IPS-18c (cell line): Measurements from ENCODE around the gene PPP1R1B.
A peak's percentile ranks its signal among the peaks of the same experiment; 100 is the strongest.

ENCODE experiments used
- H3K4me3 ChIP-seq: 2 replicates; pipeline ENCODE4 v1.7.0; 2013; ENCODE audit warnings: low read depth, mild to moderate bottlenecking, low read length, moderate library complexity; ENCODE audit not compliant: insufficient read depth
- H3K9me3 ChIP-seq: one replicate; pipeline ENCODE4 v1.6.1; 2013; ENCODE audit warnings: mild to moderate bottlenecking, low read length, moderate library complexity; ENCODE audit not compliant: control insufficient read depth, insufficient read depth

The PPP1R1B gene

DNA sequence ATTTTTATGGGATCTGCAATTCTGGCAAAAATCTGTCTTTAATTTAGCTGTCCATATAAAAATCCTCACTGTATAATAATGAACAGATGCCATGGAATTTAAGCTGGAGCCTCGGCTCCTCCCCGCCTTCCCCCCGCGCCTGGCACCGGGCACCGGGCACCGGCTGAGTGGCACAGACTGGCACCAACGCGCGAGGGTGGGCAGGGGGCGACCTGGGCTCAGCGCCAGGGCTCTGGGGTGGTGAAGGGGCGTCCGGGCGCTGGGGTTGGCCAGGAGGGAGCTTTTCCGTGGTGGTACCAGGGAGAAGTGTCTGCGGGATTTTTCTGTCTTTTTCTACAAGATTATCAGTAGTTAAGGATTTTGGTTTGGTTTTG, 28.1 kb upstream of the PPP1R1B start:
- H3K4me3 ChIP-seq = no peak overlapping the region
- peaks cover 8% of the 10 kb centered on the region for H3K9me3 ChIP-seq

DNA sequence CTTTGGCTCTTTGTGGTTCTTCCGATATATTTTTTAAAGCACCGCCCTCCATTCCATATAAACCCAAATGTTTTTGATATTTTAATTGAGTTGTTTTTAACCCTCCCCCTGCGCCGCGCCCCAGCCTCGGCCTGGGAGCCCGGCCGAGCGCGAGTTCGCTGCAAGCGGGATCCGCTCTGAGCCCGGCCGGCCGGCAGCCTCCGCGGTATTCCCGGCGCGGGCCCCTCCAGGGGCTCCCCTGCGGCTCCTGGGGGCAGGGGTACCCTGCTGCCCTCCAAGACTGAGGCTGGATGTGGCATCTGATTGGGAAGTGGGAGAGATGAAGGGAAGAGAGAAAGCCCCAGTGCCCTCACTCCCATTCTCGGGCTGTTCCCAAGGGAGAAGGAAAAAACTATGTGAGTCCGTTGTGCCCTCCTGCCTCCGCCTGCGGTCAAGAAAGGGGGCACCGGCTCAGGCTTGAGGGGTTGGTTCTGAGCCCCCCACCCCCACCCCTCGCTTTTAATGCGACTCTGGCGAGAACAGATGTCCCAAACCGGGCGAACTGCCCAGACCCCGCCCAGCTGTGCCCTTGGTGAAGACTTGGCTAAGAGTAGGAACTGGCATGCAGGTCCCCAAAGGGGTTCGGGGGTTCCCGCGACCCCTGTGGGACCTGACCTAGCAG, 27.6 kb upstream of the PPP1R1B start:
- peak overlapping the region; percentile 28 for H3K4me3 ChIP-seq
- H3K9me3 ChIP-seq = peaks cover 8% of the 10 kb centered on the region

DNA sequence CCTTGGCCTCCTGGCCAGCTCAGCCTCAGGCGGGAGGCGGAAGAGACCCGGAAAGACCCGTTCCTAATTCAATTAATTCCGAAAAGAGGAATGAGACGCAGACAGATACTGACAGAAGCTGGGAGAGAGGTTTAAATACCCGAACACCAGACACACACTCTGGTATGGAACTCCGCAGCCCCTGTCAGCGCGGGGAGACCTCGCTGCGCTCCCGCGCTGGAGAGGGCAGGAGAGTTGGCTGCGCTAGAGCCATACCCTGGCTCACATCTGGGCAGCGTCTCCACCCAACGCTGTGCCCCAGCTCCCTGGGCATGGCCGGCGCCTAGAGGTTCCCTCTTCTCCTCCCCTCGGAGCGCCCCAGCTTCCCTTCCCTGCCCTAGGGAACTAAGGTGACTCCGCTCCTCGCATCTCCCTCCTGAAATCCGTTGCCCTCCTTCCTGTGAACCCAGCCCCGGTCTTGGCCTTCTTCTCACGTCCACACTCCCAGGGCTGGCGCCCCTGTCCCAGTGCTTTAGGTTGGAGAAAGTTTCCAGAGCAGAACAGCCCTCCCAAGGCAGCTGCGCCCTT, 27.0 kb upstream of the PPP1R1B start:
- peak overlapping the region; percentile 28 for H3K4me3 ChIP-seq
- H3K9me3 ChIP-seq = peaks cover 8% of the 10 kb centered on the region

DNA sequence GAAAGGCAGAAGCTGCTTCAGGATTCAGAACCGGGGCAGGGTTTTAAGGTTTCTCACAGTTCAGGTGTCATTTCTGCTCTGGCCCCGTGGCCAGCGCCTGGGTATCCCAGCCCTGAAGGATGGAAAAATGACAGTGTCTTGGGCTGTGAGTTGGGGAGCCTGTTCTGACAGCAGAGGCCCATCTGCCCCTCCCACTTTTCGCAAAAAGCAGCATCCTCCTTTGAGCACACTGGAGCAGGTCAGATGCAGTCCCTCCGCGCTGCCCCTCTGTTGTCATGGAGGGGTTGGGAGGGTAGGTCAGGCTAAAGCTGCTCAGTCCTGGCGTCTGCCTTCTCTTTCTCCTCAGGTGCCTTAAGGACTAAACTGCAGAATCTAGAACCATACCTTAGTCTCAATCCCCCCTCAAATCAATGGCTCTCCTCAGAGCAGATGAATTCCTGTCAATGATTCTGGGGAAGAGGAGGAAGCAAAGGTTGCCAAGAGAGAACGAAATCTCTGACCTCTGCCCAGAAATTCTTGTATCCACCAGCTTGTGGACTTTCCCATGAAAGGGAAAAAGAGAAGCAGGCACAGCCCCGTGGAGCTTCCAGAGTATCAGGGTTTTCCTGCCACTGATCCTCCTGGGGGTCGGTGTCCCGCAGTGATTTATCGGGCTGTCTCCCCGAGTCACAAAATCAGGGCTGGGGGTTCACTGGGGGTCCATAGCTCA, 26.3 kb upstream of the PPP1R1B start:
- H3K9me3 ChIP-seq = peaks cover 8% of the 10 kb centered on the region
- no peak overlapping the region; the same call in 1 of the 2 replicates for H3K4me3 ChIP-seq

DNA sequence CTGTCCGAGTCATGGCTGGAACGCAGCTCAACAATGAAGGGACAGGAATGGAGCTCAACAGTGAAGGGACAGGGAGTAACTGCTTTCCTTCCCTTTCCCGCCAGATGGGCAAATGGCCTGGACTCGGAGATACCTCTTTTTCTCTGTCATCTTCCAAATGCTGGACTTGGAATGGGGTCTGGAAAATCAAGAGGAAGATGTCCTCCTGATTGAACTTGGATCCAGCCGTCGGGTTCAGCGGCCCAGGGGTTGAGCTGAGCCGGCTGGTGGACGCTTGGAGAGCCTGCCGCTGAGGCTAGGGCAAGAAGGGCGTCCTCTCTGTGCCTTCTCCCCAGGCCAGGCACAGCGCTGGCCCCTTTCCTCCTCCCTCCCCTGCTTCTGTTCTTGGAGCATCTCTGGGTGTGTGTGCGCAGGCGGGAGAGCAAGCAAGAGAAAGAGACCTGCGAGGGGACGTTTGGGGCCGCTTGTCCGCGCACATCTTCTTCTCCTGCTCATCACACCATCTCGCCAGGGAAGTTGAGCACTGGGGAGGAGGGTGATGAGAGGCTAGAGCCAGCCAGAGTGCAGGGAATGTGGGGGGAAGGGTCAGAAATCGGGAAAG, 25.7 kb upstream of the PPP1R1B start:
- H3K4me3 ChIP-seq = no peak overlapping the region; the same call in none of the 2 replicates

DNA sequence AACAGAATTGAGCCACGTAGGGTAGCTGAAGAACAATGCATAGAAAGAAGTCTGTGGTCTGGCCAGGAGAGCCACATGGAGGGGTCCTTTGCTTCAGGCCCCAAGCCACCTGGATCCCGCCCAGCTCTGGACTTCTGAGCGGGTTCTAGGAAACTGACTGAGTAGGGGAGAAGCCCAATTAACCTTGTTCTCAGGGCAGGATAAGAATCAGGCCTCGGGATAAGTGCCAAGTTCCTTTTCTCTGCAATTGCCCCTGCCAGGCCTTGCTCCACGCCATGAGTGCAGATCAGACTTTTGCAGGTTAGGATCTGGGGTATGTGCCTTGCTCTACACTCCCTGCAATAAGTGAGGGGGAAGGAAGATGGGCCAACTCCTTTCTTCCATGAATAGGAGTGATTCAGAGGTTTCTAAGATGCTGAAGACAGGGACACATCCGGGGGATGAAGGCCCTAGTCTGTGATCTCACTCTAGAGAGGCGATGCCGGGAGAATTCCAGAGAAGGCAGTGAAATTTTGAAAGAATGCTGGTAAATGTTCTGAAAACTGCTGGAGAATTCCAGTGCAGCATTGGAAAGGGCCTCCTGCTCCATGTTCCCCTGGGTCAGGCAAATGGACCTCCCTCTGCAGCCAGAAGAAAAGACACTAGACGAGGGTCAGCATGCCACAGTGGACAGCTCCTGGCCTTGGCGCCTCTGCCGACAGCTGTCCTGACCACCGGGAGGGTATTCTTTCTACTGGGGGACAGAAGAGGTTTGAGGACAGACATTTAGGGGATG, 24.8 kb upstream of the PPP1R1B start:
- Histone ChIP-seq H3K9me3 (peaks cover 8% of the 10 kb centered on the region), H3K4me3 (no peak overlapping the region; the same call in 1 of the 2 replicates)

More for the DNA sequence above, 25.7 kb upstream of the PPP1R1B start:
- peaks cover 6% of the 10 kb centered on the region for H3K9me3 ChIP-seq

DNA sequence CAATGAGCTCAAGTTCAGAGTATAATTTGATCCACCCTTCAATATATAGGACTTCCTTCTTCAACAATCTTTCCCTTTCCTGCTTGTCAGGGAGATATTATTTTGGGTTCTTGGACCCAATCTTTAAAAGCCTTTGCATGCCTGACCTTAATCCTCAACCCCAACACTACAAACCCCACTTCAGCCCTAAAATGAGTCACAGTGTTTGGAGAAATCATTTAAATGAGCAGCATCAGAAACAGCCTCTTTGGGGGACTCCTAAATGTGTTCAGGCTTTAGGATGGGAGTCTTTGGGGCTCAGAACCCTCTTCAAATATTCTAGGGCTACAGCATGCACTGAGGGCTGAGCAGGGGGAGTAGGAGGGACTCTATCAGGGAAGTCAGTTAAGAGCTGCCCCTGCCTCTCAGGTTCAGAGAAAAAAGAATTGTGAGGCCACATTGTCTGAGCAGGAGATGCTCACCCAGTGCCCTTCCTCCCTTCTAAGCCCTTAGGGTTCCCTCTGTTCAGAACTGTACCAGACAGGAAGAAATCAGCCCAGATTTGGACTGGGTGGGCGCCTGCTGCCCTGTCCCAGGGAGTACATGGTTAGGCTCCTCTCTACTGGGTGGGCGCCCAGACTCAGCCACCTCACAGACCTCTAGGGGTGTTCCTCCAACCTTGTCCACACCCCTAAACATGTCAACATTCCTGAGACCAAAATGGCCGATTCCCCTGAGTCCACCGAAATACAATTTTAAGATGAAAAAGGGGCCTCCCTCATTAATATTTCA, 24.0 kb upstream of the PPP1R1B start:
- Histone ChIP-seq H3K4me3 (no peak overlapping the region; the same call in 1 of the 2 replicates), H3K9me3 (peaks cover 8% of the 10 kb centered on the region)

DNA sequence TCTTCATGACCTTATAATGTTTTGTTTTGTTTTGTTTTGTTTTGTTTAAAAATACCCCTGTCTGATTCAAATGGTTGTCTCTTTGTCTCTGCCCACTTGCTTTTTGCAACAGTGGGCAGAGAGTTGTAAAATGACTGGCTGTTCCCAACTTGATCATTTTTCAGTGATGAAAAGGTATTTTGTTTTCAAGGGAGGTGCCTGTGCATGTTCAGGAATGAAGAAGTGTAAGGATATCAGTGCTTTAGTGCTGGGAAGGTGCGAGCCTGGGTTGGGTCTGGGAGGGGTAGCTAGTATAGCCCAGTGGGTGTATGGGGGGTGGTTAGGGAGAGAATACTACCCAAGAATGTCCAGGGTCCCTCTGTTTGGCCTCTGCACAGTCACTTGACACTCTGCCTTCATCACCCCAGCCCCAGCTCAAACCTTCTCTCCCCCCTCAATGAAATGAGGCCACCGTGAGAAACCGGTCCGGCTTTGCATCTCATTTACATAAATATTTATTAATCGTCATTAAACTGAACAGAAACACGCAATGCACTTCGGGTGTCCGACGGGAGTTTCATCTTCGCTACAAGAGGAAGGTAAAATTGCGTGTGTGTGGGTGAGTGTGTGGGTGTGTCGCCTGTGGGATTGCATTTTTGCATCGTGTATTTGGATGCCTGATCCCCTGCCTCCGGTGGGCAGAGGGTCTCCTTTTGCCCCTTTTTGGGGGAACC, 23.3 kb upstream of the PPP1R1B start:
- peak overlapping the region; percentile 30 for H3K4me3 ChIP-seq
- H3K9me3 ChIP-seq = peaks cover 8% of the 10 kb centered on the region

DNA sequence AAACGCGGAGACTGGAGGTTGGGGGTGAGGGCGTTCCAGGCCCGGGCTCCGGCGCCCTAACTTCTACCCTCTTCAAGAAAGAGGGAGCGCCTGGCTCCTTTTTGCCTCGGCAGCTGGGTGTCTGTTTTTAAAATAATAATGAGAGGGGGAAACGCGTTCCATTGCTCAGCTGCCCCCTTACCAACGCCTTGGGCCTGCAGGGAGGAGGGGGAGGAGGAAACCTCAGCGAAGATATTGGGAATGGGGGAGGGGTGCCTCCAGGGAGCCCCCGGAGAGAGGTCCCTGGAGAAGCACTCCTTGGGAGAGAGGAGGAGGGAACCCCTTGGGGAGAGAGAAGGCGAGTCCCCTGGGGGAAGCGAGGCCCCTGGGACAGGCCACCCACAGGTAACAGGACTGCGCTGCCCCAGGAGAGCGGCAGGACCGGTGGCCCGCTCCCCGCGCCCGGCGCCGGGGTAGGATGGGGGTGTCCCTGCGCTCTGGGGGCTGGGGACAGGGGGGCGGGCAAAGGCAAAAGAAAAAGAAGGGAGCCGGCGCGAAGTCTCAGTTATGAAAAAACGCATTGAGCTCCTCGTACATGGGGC, 21.8 kb upstream of the PPP1R1B start:
- Histone ChIP-seq H3K4me3 (peak overlapping the region; percentile 38), H3K9me3 (peaks cover 7% of the 10 kb centered on the region)

DNA sequence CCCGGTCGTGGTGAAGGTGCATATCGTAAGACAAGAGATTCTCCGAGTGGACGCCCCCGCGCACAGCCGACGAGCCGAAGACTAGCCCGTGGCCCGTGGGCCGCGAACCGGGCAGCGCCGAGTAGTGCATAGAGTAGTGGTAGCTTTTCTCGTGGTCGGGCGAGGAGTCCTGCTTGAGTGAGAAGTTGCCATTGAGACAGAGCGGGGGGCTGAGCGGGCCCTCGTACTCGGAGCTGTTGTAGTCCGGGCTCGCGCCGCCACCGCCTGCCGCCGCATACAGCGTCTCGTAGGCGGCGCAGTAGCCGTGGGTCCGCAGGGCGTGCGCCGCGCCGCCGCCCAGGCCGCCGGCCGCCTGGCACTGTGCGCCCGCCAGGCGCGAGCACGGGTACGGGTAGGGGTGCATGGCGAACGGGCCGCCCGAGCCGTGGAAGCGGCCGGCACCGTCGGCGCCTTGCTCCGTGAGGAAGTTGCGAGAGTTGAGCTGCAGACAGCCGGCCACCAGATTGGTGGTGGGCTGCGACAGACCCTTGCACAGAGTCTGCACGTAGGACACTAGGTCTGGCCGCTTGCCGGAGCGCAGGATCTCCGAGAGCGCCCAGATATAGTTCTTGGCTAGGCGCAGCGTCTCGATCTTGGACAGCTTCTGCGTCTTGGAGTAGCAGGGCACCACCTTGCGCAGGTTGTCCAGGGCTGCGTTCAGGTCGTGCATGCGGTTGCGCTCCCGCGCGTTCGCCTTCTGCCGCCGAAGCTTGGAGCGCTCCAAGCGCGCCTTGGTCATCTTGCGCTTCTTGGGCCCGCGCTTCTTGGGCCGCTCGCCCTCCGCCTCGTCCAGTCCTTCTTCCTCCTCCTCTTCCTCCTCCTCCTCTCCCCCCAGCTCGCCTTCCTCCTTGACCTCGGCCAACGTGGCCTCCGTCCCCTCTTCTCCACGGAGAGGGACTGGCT, 21.0 kb upstream of the PPP1R1B start:
- peaks cover 3% of the 10 kb centered on the region for H3K9me3 ChIP-seq
- H3K4me3 ChIP-seq = peak overlapping the region; percentile 38

DNA sequence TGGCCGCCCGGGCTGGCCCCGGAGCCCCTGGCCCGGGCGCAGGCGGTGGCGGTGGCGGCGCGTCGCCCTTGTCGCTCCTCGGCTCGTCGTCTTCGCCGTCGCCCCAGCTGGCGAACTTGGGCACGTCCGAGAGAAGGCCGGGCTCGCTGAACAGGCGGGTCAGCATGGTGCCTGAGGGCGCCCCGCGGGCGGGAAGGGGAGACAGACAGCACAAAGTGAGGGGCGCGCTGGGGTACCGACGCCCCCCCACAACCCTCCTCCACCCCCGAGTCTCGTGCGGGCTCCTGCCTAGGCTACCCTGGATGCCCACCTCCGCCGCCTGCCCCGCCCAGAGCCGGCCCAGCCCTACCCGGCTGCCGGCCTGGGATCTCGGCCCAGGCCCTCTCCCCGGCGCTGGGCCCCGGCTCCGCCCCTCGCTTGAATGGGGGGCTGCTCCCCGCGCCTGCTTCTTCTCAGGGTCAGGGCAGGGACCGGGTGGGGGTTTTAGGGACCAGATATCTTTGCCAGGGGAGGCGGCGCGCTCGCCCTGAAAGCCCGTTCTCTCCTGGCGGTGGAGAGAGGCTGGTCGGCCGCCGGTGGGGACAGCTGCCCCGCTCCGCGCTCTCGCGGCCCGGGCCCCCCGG, 20.2 kb upstream of the PPP1R1B start:
- H3K9me3 ChIP-seq = peaks cover 2% of the 10 kb centered on the region
- H3K4me3 ChIP-seq = peak overlapping the region; percentile 38

DNA sequence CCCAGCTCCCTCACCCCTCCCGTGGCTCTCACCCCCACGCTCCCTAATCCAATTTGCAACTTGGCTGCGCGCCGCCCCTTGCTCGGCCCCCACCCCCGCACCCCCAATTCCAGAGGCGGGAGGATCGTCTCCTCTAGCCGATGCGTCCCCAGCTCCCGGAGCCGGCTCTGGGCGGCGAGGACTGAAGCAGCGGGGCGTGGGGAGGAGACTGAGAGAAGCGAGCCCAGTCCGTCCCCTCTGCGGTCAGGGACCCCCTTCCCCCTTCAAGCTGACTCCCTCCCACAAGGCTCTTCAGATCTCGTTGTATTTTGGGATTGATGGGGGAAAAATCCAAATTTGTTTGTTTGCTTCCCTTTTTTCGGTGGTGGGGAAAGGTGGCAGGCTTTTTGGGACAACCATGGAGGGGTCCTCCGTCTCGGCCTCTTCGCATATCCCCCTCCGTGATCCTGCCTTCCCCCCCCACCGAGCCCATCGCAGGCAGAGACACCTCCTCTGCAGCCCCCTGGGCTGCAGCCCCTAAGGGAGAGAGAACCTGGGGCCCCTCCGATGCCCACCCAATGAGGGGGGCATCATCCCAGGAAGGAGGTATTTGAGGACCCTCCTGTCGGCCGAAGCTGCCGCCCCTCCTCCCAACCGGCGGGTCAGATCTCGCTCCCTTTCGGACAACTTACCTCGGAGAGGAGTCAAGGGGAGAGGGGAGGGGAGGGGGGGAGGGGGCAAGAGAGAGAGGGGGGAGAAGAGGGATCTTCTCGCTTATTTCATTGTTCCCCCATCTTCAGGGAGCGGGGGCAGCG, 19.5 kb upstream of the PPP1R1B start:
- Histone ChIP-seq H3K4me3 (peak overlapping the region; percentile 40), H3K9me3 (peaks cover 2% of the 10 kb centered on the region)

DNA sequence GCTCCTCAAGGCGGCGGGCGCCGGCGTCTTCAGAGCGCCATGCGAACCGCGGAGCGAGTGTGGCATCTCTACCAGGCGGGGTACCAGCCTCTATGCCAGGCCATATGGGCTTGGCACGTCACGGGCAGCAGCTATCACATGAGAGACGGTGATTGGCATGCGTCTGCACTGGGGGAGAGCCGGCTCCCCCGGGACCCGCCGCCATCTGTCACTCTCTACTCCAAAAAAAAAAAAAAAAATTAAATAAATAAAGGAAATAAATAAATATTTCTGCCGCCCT, 19.0 kb upstream of the PPP1R1B start, which contains the start of gene NEUROD2:
TSS of gene NEUROD2 (minus strand) at position 70 of the 280 bp plus-strand sequence. CDS start 1,321 bp downstream, outside the sequence.
- Histone ChIP-seq H3K9me3 (peaks cover 2% of the 10 kb centered on the region), H3K4me3 (peak within 1 kb of the TSS; percentile 40)
